GM18868 (cell line): ENCODE data around the gene NID1.
"Not testable (repeated sequence)": the region's sequence is repeated elsewhere in the genome, so short reads cannot be mapped to it uniquely, and the experiment has no call there.

ENCODE experiments used
- ATAC-seq: cut with Tn5 transposase; IDR thresholded peaks from one replicate; pipeline ENCODE4 v1.9.1; 2021; ENCODE audit warnings: mild to moderate bottlenecking, moderate library complexity; ENCODE audit not compliant: unreplicated experiment

Gene NID1

GRCh38 chr1:236095705-236096520 is 31.0 kb upstream of the NID1 start:
- no peak for ATAC-seq

GRCh38 chr1:236092899-236093298 is 28.0 kb upstream of the NID1 start:
- ATAC-seq: no peak

GRCh38 chr1:236091933-236092318 is 27.0 kb upstream of the NID1 start:
- no peak for ATAC-seq

GRCh38 chr1:236090741-236091147 is 25.9 kb upstream of the NID1 start:
- no peak for ATAC-seq

- ATAC-seq: peak; percentile 91
These were observed 24.3 kb upstream of the NID1 start for GRCh38 chr1:236089046-236089773.

GRCh38 chr1:236086537-236086936 is 21.6 kb upstream of the NID1 start:
- no peak for ATAC-seq

GRCh38 chr1:236085545-236086159 is 20.8 kb upstream of the NID1 start:
- ATAC-seq: no peak

GRCh38 chr1:236084386-236084730 is 19.5 kb upstream of the NID1 start:
- no peak for ATAC-seq

- ATAC-seq: no peak
These were observed 18.9 kb upstream of the NID1 start for GRCh38 chr1:236083650-236084385.

GRCh38 chr1:236082526-236082925 is 17.6 kb upstream of the NID1 start:
- ATAC-seq: no peak

GRCh38 chr1:236081546-236082227 is 16.8 kb upstream of the NID1 start:
- ATAC-seq: no peak

GRCh38 chr1:236079703-236080102 is 14.8 kb upstream of the NID1 start:
- no peak for ATAC-seq

- no peak for ATAC-seq
These were observed 14.1 kb upstream of the NID1 start for GRCh38 chr1:236078993-236079392.

GRCh38 chr1:236078077-236078476 is 13.2 kb upstream of the NID1 start:
- not testable (repeated sequence) for ATAC-seq

GRCh38 chr1:236075848-236076247 is 11.0 kb upstream of the NID1 start:
- no peak for ATAC-seq

- ATAC-seq: no peak
These were observed 8.5 kb upstream of the NID1 start for GRCh38 chr1:236073307-236073897.

GRCh38 chr1:236072001-236072400 is 7.1 kb upstream of the NID1 start:
- ATAC-seq: no peak

GRCh38 chr1:236070753-236071152 is 5.9 kb upstream of the NID1 start:
- no peak for ATAC-seq

GRCh38 chr1:236069796-236070195 is 4.9 kb upstream of the NID1 start:
- ATAC-seq: no peak

GRCh38 chr1:236067854-236068454 is 3.1 kb upstream of the NID1 start:
- no peak for ATAC-seq
